Measurements from ENCODE around the gene ENTHD1. TPM values are rescaled to one million over a fixed set of nuclear protein-coding genes. Genes with fewer than 3 reads are reported as not detected.

ENTHD1 gene, protein sequence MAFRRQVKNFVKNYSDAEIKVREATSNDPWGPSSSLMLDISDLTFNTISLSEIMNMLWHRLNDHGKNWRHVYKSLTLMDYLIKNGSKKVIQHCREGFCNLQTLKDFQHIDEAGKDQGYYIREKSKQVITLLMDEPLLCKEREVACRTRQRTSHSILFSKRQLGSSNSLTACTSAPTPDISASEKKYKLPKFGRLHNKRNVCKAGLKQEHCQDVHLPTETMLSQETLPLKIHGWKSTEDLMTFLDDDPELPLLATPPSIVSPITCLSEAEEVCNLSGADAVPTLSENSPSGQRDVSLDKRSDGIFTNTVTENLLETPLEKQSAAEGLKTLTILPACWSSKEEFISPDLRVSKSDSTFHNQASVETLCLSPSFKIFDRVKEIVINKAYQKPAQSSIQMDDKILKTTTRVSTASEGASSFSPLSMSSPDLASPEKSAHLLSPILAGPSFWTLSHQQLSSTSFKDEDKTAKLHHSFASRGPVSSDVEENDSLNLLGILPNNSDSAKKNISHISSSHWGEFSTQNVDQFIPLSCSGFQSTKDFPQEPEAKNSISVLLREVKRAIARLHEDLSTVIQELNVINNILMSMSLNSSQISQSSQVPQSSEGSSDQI
- not detected for total RNA-seq

- no peak for DNase-seq (ENCODE audit: low spot score)
Measured at GRCh38 chr22:39893526-39893925, at the start of gene ENTHD1. Gene ENTHD1, minus strand, starts transcription at chr22:39893760. Its CDS starts 6,012 bp downstream, at chr22:39887748.

- DNase-seq (ENCODE audit: low spot score), result no peak
Measured at GRCh38 chr22:39943337-39943736, 49.8 kb upstream of the ENTHD1 start.

GRCh38 chr22:39942439-39943230 is 49.1 kb upstream of the ENTHD1 start:
- DNase-seq (ENCODE audit: low spot score), result no peak

GRCh38 chr22:39941601-39942000 is 48.0 kb upstream of the ENTHD1 start:
- DNase-seq (ENCODE audit: low spot score), result no peak

- DNase-seq (ENCODE audit: low spot score), result no peak
Measured at GRCh38 chr22:39940757-39941305, 47.3 kb upstream of the ENTHD1 start.

DNA sequence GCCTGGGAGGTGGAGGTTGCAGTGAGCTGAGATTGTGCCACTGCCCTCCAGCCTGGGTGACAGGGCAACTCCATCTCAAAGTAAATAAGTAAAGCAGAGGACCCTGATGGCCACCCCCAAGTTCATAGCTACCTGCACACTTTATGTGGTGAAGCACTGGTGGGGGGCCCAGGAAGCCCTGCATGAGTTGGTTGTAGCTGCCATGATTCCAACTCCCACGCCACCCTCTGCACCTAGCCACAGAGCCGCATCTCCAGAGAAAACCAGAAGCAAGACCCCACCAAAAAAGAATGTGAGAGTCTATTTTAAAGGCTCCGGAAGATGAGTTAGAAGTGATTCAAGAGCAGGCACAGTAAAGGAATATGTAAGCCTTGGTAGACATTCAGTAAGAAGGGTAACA is 46.3 kb upstream of the ENTHD1 start:
- no peak for DNase-seq (ENCODE audit: low spot score)

- DNase-seq (ENCODE audit: low spot score), result no peak
Measured at GRCh38 chr22:39938509-39939111, 45.0 kb upstream of the ENTHD1 start.

- DNase-seq (ENCODE audit: low spot score), result no peak
Measured at GRCh38 chr22:39937906-39938305, 44.3 kb upstream of the ENTHD1 start.

DNA sequence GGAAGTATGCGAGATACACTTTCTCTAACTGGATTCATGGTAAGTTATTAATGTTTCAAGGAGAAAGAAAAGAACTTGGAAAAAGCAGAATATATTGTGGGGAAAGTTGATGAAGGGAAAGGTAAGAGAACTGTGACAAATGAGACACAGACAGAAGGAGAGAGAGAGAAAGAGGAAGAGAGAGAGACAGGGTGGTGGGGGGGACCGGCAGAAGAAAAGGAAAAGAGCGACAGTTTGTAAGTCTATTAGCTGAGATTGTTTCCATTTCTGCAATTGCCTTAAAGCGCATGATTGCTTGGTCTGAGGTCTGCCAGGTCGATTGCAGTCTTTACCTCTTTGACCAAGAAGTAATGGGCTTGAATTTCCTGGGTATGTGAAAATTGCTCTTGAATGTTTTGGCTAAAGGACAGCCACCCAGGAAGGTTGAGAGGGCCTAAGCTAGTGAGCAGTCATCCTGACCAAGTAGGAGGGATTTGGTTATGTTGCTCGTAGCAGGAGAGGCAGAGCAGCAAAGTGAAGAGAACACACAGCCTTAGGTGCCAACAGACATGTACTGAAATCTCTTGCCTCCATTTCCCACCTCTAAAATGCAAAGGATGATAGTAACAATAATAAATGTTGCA is 43.1 kb upstream of the ENTHD1 start:
- no peak for DNase-seq (ENCODE audit: low spot score)

GRCh38 chr22:39935612-39936011 is 42.1 kb upstream of the ENTHD1 start:
- no peak for DNase-seq (ENCODE audit: low spot score)

- DNase-seq (ENCODE audit: low spot score), result no peak
Measured at GRCh38 chr22:39935116-39935515, 41.6 kb upstream of the ENTHD1 start.

GRCh38 chr22:39933741-39934140 is 40.2 kb upstream of the ENTHD1 start:
- no peak for DNase-seq (ENCODE audit: low spot score)

GRCh38 chr22:39932918-39933649 is 39.5 kb upstream of the ENTHD1 start:
- no peak for DNase-seq (ENCODE audit: low spot score)

- DNase-seq (ENCODE audit: low spot score), result no peak
Measured at GRCh38 chr22:39932166-39932565, 38.6 kb upstream of the ENTHD1 start.

- DNase-seq (ENCODE audit: low spot score), result no peak
Measured at GRCh38 chr22:39931251-39931650, 37.7 kb upstream of the ENTHD1 start.

- no peak for DNase-seq (ENCODE audit: low spot score)
Measured at GRCh38 chr22:39928536-39929520, 35.3 kb upstream of the ENTHD1 start.

GRCh38 chr22:39927544-39927943 is 34.0 kb upstream of the ENTHD1 start:
- DNase-seq (ENCODE audit: low spot score), result no peak

DNA sequence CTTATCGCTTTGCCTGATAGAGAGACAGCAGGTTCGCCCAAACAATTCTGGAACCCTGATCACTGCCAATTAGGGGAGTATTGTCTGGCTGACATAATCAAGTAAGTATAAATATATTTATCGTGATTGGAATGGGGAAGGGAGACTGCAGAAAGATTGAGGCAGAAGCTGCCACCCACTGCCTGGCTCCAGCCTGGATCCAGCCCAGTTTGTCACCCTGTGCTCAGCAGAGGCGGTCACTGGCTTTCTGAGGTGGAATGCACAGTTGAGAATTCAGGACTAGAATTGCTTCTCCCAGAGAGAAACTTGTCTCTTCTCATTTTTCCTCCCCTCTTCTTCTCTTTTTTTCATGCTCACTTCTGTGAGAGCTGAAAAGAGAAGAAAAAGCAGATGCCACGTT is 33.2 kb upstream of the ENTHD1 start:
- DNase-seq (ENCODE audit: low spot score), result no peak

- no peak for DNase-seq (ENCODE audit: low spot score)
Measured at GRCh38 chr22:39925909-39926679, 32.5 kb upstream of the ENTHD1 start.

Measured in ureter (tissue), 1 donor.